ENCODE data around the gene NCLN.
A peak's percentile ranks its signal among the peaks of the same experiment; 100 is the strongest.
"Not testable (repeated sequence)": the region's sequence is repeated elsewhere in the genome, so short reads cannot be mapped to it uniquely, and the experiment has no call there.

Gene NCLN

DNA sequence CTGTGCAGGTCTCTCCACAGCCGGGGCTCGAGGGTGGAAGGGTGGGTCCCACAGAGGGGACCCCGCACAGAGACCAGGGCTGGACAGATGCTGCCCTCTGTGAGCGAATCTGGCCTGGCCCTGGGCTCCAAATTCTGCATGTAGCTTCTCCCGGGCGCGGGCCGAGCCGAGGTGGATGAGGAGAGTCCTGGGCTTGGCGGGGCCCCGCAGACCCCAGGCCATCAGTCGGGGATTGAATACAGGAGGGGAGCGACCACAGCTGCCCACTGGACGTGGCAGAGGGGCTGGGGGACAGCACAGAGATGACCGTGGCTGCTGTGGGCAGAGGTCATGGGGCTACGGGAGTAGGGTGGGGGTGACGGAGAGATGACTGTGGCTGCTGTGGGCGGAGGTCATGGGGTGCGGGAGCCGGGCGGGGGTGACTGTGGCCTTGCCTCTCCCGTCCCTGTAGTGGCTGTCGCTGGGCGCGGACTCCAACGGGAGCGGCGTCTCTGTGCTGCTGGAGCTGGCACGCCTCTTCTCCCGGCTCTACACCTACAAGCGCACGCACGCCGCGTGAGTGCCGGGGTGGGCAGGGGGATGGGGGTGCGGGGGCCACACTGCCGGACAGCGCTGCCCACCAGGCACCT is 15.5 kb downstream of the NCLN start:
- no peak for DNase-seq

DNA sequence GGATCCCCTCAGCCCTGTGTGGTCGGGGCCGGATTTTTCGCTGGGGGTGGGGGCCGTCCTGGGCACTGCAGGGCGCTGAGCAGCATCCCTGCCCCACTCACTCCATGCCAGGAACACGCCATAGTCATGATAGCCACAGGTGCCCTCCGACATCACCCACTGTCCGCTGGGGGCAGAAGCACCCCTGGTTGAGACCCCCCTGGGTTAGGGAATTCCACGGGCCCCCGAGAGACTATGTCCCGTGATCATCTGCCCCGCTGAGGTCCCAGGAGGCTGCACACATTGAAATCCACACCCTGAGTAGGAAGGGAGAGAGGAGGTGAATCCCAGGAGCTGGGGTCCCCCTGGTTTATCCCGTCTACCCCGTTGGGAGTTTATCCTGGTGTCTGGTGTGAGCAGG is 16.2 kb downstream of the NCLN start:
- no peak for DNase-seq

DNA sequence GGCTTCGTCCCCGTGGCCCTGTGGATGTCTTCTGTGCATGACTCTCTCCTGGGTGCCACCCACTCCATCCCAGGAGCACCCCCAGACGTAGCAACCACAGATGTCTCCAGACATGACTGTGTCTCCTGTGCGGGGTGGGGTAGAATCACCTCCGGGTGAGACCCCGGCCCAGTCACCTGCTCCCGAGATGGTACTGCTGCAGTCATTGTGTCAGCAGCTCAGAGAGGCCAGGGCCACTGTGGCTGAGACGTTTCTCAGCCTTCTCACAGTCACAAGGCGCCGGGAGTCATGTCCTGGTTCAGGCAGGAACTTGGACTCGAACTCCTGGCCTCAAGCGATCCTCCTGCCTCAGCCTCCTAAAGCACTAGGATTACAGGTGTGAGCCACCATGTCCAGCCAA is 16.6 kb downstream of the NCLN start:
- no peak for DNase-seq

DNA sequence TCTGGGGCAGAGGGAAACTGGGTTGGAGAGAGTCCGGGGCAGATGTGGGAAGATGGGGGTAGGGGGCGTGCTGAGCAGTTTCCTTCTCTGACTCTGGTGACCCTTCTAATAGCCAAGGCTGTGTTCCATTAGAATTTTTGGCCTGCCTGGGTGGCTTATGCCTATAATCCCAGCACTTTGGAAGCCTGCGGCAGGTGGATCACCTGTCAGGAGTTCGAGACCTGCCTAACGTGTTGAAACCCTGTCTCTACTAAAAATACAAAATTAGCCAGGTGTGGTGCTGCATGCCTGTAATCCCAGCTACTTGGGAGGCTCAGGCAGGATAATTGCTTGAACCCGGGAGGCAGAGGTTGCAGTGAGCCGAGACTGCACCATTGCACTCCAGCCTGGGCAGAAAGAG is 17.2 kb downstream of the NCLN start:
- DNase-seq = not testable (repeated sequence)

DNA sequence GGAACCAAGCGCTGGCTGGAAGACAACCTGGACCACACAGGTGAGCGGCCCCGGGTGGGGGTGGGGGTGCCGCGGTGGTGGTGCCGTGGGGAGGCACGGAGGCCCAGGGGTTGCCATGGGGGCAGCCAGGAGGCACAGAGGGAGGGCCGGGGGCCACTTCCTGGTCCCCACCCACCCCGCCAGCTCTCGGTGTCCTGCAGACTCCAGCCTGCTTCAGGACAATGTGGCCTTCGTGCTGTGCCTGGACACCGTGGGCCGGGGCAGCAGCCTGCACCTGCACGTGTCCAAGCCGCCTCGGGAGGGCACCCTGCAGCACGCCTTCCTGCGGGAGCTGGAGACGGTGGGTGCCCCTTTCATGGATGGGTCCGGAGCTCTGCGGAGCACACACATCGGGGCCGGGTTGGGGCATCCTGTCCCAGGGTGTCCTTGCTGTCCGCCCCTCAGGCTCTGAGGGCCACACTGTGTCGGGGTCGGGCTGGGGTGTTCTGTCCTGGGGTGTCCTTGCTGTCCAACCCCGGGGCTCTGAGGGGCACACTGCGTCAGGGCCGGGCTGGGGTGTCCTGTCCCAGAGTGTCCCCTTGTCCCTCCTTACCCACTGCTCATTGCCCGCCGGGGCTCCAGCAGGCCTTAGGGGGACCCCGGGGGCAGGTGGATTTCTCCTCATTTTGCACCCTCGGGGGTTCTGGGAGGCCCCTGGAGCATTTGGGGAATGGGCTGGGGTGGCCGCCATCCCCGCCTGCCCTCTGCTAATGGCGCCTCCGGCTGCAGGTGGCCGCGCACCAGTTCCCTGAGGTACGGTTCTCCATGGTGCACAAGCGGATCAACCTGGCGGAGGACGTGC is 18.3 kb downstream of the NCLN start:
- DNase-seq = no peak

DNA sequence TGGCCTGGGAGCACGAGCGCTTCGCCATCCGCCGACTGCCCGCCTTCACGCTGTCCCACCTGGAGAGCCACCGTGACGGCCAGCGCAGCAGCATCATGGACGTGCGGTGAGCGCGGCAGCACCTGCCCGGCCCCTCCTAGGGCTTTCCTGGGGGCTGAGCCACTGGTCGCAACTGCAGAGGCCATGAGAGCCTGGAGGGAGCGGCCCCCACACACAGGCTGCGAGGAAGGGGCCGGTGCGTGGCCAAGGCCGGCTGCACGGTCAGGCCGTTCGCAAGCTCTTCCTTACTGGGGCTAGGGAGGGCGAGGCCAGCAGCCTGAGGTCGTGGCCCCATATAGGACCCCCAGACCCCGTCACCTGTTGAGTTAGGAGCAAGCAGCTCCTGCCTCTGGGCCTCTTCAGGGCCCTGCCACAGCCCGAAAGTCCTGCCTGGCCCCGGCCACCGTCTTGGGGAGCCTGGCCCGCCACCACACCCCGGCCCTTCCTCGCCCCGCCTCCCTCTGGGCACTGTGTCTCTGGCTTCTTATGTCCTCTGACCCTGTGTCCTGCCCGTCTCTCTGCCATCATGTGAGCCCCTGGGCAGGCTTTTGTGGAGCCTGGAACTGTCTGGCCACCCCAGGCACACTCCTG is 19.0 kb downstream of the NCLN start:
- DNase-seq = no peak

DNA sequence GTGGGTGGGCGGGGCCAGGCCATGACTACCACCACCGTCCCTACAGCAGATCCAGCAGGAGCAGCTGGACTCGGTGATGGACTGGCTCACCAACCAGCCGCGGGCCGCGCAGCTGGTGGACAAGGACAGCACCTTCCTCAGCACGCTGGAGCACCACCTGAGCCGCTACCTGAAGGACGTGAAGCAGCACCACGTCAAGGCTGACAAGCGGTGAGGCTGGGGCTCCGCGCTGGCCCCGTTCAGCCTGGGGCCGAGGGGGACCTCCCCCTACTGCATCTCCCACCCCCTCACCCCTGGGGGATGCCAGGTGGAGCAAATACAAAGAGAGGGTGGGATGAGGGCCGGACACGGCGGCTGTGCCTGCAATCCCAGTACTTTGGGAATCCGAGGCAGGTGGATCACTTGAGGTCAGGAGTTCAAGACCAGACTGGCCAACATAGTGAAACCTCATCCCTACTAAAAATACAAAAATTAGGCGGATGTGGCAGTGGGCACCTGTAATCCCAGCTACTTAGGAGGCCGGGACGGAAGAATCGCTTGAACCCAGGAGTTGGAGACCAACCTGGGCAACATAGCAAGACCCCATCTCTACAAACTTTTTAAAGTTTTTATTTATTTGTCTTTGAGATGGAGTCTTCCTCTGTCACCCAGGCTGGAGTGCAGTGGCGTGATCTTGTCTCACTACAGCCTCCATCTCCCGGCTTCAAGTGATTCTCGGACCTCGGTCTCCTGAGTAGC is 20.7 kb downstream of the NCLN start:
- DNase-seq = no peak

DNA sequence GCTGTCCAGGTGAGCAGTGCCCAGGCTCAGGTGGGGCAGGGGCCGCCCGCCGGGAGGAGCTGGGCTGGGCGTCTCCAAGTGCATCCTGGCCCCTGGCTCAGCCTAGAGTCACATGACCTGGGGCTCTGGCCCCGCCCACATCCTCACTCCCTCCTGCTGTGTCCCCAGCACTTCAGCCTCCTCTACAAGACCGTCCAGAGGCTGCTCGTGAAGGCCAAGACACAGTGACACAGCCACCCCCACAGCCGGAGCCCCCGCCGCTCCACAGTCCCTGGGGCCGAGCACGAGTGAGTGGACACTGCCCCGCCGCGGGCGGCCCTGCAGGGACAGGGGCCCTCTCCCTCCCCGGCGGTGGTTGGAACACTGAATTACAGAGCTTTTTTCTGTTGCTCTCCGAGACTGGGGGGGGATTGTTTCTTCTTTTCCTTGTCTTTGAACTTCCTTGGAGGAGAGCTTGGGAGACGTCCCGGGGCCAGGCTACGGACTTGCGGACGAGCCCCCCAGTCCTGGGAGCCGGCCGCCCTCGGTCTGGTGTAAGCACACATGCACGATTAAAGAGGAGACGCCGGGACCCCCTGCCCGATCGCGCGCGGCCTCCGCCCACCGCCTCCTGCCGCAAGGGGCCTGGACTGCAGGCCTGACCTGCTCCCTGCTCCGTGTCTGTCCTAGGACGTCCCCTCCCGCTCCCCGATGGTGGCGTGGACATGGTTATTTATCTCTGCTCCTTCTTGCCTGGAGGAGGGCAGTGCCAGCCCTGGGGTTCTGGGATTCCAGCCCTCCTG is 21.9 kb downstream of the NCLN start:
- no peak for DNase-seq

DNA sequence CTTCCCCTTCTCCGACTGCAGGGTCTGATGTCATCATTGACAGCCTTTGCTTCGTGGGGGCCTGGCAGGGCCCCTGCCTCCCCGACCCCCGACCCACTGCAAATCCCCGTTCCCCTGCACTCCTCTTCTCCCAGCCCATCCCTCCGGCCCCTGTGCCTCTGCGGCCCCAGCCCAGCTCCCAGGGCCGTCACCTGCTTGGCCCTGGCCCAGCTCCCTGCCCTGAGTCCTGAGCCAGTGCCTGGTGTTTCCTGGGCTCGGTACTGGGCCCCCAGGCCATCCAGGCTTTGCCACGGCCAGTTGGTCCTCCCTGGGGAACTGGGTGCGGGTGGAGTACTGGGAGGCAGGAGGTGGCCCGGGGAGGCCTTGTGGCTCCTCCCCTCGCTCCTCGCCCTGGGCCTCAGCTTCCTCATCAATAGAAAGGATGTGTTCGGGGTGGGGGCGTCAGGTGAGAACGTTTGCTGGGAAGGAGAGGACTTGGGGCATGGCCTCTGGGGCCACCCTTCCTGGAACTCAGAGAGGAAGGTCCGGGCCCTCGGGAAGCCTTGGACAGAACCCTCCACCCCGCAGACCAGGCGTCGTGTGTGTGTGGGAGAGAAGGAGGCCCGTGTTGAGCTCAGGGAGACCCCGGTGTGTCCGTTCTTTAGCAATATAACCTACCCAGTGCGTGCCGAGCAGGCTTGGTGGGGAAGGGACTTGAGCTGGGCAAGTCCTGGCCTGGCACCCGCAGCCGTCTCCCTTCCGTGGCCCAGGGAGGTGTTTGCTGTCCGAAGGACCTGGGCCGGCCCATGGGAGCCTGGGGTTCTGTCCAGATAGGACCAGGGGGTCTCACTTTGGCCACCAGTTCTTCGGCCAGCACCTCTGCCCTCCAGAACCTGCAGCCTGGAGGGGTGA is 22.8 kb downstream of the NCLN start:
- no peak for DNase-seq

DNA sequence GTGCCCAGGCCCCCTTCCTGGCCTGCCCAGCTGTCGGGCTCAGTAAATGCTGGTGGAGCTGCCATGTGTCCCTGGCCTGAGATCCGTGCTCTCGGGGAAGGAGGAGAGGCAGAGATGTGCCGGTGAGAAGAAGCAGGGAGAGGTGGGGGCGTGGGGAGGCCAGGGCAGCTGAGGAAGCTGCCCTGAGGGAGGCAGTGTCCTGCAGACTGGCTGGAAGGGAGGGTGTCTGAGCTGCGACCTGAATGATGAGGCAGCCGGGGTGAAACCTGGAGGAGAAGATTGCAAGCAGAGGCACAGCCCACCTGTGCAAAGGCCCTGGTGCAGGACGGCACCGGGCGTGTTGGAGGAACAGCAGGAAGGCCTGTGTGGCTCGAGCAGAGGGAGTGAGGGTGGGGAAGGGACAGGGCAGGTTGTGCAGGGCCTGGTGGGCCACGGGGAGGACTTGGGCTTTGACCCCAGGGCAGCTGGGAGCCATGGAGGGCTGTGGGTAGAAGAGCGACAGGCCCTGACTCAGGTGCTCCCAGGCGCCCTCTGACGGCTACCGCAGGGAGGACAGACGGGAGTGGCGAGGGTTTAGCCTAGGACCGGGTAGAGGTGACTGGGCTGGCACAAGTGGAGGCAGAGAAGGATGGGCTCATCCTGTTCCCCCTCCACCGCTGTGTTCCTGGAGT is 24.8 kb downstream of the NCLN start:
- DNase-seq = peak; percentile 52

DNA sequence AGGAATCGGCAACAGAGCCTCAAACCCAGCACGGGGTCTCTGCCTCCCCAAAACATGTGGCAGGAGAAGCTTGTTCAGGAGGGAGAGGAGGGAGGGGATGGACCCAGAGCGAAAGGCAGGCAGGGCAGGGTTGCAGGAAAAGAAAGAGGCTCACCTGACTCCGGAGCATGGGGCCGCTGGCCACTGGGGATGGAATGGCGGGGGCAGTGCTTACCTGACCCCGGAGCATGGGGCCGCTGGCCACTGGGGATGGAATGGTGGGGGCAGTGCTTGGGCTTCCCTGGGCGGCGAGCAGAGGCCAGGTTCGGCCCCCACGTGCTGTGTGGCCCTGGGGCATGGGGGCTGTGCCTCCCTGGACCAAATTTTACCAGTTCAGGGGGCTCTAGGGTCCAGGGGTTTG is 25.5 kb downstream of the NCLN start:
- no peak for DNase-seq

DNA sequence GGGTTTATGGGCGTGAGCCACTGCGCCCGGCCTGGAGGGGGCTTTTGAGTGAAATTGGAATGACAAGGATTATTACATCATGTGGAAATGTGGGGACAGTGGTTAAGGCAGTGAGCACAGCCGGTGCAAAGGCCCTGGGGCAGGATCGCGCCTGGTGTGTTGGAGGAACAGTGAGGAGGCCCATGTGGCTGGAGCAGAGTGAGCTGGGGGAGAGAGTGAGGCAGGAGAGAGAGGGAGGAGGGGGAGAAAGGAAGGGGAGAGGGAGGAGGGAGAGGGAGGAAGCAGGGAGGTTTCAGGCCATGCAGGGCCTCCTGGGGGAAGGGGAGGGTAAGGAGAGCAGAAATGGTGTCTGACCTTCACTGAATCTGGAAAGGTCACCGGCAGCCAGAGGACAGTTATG is 27.4 kb downstream of the NCLN start:
- DNase-seq = no peak

DNA sequence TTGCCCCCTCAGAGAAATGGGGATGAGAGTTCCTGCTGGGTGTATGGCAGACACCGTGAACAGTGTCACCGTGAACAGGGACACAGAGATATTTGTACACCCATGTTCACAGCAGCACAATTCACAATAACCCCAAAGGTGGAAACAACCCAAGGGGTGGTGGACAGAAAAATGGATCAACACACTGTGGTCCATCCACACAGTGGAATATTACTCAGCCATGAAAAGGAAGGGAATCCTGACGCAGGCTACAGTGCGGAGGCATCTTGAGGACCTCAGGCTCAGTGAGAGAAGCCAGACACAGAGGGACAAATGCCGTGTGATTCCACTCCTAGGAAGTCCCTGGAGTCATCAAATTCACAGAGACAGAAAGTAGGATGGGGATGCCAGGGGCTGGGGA is 31.1 kb downstream of the NCLN start:
- no peak for DNase-seq

DNA sequence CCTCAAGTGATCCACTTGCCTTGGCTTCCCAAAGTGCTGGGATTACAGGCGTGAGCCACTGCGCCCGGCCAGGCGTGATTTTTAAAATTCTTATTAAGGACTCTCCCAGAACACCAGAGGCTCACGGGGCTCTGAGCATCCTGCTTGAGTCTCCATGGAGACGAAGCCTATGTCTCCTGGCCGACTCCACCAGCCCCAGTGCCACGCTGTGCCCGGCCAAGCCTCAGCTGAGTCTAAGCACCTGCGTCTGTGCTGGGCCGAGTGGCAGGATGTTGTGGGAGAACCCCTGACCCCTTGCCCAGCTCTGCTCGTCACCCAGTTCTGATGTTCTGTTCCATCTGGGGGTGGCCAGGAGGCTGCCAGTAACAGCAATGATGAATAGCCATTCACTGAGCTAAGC is 34.8 kb downstream of the NCLN start:
- DNase-seq = no peak

DNA sequence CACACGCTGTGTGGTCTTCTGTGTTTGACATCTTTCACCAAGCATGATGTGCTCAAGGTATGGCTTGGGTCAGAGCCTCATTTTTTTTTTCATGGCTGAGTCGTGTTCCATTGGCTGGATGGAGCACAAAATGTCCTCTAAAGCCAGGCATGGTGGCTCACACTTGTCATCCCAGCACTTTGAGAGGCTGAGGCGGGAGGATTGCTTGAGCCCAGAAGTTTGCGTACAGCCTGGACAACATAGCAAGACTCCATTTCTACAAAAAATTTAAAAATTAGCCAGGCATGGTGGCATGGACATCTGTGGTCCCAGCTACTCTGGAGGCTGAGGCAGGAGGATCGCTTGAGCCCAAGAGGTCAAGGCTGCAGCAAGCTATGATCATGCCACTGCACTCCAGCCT is 35.8 kb downstream of the NCLN start:
- DNase-seq = not testable (repeated sequence)

DNA sequence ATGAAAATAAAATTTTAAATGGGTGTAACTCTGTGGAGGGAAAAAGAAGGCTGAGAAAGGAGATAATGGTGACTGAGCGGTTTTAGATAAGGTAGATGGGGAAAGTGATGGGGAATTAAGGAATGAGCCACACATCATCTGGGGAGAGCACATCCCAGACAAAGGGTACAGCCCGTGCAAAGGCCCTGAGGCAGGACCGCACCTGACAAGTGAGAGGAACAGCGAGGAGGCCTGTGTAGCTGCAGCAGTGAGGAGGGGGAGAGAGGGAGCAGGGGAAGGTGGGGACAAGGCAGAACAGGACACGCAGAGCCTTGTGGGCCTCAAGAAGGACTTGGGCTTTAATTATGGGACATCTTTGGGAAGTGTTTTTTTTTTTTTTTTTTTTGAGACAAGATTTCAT is 37.0 kb downstream of the NCLN start:
- DNase-seq = no peak

DNA sequence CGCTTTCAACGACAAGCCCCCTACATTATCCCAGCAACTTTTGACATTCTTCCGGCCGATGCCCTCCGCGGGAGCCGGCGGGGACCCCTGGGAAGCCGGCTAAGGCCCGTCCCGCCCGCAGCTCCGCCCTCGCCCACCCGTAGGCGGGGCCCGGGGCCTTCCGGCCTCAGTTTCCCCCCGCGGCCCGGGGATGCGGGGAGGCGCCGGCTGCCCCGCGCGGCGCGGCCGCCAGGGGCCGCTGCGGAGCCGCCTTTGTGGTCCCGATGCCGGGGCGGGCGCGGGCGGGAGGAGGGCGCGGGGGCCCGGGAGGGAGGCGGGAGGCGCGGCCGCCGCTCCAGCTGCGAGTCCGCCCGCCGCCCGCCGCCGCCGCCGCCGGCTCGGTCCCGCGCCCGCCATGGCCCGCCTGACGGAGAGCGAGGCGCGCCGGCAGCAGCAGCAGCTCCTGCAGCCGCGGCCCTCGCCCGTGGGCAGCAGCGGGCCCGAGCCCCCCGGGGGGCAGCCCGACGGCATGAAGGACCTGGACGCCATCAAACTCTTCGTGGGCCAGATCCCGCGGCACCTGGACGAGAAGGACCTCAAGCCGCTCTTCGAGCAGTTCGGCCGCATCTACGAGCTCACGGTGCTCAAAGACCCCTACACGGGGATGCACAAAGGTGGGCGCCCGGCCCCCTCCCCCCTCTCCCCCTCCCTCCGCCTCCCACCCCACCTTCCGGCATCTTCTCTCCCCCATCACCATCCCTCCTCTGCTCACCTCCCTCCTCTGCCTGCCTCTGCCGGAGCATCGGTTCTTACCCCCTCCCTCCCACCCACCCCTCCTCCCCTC is 38.8 kb downstream of the NCLN start, which contains the start of gene CELF5:
TSS of gene CELF5 (plus strand) at position 316 of the 823 bp plus-strand sequence. CDS start at position 395, 79 bp downstream.
- peak; percentile 43 for DNase-seq

DNA sequence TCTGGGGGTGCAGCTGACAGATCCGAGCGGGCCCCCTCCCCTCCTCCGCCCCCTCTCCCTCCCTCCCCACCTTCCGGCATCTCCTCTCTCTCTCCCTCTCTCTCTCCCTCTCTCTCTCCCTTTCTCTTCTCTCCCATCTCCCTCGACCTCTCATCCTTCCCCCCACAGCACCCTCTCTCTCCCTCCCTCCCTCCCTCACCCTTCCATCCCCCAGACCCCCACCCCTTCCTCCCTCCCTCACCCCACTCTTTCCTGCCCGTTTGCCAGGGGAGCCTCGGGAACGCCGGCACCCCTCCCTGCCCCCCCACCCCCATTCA is 39.4 kb downstream of the NCLN start:
- DNase-seq = no peak

DNA sequence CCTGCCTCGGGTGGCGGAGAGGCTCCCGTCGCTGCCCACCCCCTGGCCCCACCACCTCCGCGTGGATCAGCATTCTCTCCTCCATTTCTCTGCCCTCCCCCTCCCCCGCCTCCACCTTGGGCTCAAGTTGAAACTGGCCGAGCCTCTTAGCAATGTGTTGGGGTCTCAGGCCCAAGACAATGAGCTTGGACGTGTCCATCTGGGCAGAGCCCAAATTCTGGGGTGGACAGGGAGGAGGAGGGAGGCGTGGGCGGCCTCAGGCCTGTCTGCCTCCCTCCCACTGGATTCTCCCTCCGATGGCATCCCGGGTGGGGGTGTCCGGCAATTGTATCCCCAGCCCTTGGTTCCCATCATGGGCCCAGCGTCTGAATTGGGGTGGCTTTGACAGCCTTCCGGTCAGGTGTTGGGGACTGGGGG is 40.0 kb downstream of the NCLN start:
- DNase-seq = no peak

DNA sequence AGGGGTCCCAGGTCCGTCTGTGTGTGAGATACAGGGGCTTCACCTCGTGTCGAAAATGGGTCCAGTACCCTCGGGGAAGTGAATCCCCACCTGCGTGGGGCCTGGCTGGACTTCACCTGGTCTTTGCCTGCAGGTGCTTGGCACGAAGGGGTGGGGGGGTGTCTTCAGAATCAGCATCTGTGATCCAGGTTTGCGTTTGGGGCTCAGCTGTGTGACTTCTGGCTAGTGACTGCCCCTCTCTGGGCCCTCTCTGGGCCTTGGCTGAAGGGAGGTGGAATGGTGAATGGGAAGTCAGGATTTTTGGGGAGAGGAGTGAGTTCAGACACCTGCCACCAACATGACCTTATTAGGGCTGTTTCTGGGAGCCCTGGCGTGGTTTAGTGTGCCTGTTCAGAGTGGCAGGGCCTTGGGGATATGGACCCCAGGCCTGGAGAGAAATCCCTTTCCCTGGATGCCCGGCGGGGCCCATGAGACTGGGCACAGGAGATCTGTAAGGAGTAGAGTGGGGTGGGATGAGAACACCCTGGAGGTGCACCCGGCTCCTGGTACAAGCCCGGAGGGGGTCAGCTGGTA is 41.4 kb downstream of the NCLN start:
- DNase-seq = no peak

Data from activated effector memory CD4-positive, alpha-beta T cell treated with Interleukin-2 at 50 U/mL for 16 hours (primary cell).